HG03460 (cell line): Measurements from ENCODE around the gene SCAPER.
"Not testable (repeated sequence)": the region's sequence is repeated elsewhere in the genome, so short reads cannot be mapped to it uniquely, and the experiment has no call there.

Source experiments
- ATAC-seq: cut with Tn5 transposase; IDR thresholded peaks from one replicate; pipeline ENCODE4 v1.9.1; 2021; ENCODE audit not compliant: unreplicated experiment

SCAPER gene

DNA sequence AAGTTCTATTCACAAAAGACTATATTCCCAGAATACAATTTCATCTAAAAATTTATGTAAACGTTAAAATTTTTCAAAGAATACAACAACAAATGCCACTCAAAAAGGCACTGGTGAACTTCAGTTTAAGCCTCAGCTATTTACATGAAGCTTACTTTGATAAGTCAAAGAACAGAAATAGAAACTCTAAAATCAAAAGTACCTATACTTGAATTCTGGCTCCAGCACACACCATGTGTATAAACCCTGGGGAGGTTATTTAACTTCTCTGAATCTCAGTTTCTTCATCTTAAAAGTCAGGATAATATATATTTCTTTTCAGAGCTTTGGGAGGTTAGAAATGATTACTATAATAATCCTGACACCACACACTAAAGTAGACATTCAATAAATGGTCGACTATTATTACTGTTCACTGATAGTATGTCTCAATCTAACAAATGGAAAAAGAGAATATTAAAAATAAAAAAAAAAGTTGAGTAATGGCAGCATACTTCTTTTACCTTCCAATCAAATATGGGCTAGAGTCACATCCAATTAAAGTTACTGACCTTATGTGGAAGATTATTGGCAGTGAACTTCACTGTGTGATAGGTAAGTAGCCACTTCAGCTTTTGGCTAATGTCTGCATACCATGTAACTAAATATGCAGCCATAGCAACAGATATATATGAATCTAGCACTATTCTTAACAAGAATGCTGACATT, 320.1 kb downstream of the SCAPER start:
- ATAC-seq: no peak

DNA sequence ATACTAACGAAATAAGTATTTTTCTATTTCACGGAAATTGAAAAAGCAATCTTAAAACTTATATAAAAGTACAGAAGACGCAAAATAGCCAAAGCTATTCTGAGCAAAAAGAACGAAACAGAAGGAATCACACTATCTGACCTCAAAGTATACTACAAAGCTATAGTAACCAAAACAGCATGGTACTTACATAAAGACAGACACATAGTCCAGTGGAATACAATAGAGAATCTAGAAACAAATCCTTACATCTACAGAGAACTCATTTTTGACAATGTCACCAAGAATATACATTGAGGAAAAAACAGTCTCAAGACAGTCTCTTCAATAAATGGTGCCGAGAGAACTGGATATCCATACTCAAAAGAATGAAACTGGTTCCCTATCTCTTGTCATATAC, 322.6 kb downstream of the SCAPER start:
- no peak for ATAC-seq

DNA sequence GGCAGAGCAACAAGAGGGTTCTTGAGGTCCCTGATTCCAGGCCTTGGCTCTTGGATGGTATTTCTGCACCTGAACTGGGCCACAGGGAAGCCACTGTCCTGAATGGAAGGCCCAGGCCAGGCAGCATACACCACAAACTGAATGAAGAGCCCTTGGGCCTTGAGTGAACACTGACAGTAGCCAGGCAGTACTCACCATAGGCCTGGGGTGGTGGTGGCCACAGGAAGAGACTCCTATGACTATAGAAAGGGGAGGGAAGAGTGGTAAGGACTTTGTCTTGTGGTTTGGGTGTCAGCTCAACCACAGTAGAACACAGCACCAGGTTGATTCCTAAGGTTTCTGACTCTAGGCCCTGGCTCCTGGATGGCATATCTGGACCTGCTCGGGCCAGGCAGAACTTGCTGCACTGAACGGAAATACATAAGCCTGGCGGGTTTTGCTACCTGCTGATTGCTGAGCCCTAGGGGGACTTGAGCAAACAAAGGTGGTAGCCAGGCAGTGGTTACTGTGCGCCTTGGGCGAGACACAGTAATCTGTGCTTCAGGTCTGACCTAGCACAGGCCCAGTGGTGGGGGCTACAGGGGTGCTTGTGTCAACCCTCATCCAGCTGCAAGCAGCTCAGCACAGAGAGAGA, 327.1 kb downstream of the SCAPER start:
- no peak for ATAC-seq

DNA sequence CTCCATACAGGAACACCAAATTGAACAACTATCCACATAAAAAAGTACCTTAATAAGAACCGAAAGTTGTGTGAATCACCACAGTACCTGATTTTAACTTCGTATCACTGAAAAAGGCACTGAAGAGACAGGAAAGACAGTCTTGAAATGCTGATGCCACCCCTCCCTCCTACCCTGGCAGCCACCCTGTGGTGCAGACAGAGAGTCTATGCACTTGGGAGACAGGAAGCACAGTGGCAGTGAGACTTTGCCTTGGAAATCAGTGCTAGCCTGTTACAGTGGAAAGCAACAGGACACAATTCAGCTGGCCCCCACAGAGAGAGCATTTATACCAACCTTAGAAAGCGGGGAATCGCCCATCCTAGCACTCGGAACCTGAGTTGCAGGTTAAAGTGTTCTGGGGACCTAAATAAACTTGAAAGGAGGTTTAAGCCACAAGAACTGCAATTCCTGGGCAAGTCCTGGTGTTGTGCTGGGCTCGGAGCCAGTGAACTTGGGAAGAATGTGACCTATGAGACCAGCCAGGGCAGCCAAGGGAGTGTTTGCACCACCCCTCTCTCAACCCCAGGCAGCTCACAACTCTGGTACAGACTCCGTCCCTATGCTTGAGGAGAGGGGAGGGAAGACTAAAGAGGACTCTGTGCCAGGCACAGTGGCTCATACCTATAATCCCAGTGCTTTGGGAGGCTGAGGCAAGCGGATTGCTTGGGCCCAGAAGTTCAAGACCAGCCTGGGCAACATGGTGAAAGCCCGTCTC, 328.4 kb downstream of the SCAPER start:
- no peak for ATAC-seq

DNA sequence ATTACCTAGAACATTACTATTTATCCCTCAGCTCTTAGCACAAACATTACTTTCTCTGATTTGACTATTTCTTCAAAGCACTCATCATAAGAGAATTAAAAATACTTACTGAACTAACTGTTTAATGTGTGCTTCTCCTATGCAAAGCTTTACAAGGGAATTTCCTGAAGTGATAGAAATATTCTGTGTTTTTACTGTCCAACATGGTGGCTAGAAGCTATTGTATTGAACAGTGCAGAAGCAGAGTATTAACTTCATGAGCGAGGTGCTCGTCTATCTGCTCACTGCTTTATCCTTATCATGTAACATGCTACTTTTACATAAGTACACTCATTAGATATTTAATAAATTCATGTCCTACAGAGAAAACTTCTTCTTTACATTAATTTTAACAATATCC, 329.5 kb downstream of the SCAPER start:
- ATAC-seq: no peak

DNA sequence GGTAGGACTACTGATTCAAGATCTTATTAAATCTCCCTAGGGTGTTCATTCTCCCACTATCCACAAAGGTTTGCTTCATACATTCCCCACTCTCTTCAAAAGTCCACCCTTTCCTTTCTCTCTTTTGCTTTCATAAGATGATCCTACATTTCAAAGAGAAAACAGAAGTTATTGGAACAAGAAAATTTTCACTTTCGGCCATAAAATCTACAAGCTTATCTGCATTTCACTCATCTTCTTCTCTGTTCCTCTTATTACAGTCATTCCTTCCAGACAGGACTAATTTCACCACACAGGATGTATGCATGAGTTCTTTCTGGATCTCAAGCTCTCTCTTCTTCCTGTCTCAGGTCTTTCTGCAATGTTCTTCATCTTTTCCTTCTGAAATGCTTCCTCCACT, 329.9 kb downstream of the SCAPER start:
- peak; percentile 78 for ATAC-seq

DNA sequence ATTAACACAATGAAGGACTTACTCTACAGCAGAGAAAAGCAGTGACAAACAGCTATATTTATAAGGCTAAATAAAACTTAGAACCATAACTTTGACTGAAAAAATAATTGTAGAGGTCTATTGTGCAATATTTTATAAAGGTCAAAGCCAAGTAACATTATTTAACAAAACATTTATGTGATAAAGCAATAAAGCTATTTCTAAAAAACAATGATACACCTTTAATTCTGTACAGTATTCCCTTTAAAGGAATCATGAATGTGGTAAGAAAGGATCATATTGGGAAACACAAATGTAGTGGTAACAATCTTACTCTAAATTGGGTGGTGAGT, 332.2 kb downstream of the SCAPER start:
- ATAC-seq: no peak

DNA sequence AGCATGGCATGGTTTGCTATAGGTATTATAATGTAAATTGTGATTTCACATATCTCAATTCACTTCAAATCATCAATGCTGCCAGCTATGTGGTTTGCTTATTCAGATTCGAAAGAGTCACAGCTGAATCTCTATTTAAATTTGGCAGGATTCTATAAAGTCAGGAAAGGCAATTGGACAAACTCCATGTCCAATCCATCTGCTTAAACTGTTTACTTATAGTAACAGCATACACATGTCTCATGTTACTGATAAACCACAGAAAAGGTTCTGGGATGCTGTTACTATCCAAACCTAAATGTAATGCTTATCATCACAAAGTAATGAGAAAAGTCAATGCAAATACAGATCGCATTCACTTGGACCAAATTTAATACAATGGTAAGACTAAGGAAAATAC, 338.9 kb downstream of the SCAPER start:
- ATAC-seq: no peak

DNA sequence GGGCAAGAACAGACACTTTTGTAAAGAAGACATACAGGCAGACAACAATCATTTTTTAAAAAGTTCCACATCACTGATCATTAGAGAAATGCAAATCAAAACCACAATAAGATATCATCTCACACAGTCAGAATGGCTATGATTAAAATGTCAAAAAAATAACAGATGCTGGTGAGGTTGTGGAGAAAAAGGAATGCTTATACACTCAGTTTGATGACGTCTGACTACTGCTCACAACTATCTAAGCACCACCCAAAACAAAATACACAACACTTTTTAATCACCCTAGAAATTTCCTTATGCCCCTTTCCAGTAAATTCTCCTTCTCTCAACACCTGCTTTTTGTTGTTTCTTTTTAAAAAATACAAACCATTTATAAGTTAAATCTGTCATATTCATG, 339.8 kb downstream of the SCAPER start:
- ATAC-seq: no peak

DNA sequence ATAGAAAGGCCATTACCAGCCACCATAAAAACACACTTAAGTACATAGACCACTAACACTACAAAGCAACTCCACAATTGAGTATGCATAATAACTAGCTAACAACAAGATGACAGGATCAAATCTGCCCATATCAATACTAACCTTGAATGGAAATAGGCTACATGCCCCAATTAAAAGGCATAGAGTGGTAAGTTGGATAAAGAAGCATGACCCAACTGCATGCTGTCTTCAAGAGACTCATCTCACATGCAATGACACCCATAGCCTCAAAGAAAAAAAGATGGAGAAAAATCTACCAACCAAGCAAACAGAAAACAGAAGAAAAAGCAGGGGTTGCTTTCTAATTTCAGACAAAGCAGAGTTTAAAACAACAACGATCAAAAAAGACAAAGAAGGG, 349.9 kb downstream of the SCAPER start:
- ATAC-seq: no peak

DNA sequence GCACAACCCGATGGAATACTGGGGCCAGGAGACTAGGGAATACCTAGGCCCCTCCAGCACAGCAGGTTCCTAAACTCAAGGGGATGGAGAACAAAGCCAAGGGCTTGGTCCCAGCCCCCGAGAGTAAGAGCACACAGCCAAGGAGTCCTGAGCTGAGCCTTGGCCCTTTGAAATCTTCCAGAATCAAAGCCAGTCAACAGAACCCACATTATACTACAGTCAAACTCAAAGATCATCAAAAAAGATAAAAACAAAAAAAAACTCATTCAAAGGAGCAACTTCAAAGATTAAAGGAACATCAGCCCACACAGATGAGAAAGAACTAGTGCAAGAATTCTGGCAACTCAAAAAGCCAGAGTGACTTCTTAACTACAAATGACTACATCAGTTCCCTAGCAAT, 351.6 kb downstream of the SCAPER start:
- no peak for ATAC-seq

DNA sequence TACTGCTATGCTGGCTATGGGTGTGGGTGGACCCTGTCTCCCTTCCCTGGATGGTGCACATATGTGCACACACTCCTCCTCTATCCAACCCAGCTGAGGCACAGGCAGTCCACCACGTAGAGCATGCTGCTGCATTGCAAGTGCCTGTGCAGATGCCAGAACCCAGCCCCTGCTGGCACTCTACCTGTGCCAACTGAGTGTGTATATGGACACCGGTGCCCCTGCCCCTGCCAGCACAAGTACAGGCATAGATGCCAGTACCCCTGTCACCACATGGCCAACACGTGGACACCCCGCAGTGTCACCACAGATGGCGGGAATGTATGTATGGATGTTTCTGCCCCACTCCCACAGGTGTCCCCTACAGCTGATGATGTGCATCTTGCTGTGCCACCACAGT, 352.0 kb downstream of the SCAPER start:
- ATAC-seq: no peak

DNA sequence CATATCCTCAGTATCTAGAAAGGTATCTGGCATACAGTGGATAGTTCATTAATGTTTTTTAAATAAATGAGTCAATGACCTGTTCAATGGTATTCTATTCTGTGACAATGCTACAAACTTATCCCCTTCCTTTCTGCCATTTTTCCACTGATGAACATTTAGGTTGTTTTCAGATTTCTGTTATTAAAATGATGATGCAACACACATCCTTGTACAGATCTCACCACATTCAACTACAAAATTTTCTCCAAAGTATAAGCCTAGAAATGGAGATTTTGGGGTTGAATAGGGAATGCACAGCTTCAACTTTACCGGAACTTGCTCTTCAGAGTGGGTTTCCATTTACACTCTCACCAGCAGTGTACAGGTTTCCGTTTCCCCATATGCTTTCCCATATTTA, 358.3 kb downstream of the SCAPER start:
- ATAC-seq: no peak

DNA sequence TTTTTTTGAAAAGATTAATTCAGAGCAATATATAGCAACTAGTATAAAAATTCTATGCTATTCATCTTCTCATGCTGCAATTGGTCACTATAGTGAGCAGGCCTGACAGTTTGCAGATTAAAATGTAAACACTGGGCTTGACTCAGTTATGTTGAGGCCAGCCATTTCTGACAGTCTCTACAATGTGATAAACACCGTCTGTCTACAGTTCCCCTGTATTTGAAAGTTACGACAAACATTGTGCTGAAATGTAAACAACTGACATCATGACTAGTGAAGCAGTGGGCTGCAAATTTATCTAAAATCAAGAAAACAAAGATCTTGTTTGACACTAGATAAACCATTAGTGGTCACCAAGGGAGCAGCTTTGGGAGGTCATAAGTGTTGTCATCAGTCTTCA, 371.1 kb downstream of the SCAPER start:
- ATAC-seq: no peak

DNA sequence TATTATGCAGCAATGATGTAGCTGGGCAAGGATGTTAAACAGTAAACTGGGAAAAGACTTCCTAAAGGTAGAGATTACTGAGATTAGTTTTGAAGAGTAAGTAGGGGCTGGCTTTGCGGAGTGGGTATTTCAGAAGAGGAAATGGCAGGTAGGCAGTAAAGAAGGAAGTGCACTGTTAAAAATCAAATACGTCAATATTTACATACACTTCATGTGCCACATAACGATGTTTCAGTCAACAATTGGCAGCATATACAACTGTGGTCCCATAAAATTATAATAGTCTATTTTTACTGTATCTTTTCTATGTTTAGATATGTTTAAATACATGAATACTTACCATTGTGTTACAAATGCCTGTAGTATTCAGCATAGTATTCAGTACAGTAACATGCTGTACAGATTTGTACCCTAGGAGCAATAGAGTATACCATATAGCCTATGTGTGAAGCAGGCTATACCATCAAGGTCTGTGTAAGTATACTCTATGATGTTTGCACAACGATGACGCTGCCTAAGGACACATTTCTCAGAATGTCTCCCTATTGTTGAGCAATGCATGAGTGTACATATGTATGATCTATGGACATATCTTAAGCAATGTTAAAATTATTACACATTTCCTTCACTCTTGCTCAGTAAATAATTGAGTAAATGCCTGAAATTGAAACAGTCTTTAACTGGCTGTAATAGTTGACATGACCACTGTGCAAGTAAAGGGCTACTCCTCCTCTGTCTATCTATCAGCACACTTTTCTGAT, 371.9 kb downstream of the SCAPER start:
- no peak for ATAC-seq

DNA sequence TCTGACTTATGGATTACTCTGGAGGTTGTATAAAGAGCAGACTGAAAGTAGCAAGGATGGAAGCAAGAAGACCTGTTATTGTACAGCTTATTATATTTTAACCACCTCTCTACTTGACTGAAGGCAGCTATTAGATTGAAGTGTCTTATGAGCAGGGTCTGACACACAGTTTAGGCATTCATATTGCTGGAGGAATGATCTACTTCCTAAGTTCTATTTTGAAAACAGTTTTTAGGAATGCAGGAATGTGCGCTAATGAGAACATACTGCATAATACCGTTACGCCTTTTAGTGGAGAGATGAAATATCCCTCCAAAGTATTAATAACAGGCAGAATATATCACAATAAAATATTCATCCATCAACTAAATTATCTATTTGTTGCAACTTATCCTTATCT, 375.2 kb downstream of the SCAPER start:
- no peak for ATAC-seq

DNA sequence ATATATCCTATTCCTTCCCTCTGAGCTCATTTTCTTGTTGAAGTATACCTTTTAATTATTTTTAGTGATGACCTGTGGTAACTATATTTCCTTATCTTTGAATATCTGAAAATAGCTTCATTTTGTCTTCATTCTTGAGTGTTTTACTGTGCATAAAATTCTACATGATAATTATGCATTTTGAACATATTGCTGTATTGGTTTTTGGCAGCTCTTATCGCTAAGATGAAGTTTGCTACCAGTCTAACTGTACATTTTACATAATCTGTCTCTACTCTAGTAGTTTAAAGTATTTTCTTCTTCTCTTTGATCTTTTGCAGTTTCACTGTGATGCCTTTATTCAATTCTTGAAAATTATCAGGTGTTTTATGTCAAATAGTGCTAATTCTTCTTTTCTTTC, 379.0 kb downstream of the SCAPER start:
- no peak for ATAC-seq

DNA sequence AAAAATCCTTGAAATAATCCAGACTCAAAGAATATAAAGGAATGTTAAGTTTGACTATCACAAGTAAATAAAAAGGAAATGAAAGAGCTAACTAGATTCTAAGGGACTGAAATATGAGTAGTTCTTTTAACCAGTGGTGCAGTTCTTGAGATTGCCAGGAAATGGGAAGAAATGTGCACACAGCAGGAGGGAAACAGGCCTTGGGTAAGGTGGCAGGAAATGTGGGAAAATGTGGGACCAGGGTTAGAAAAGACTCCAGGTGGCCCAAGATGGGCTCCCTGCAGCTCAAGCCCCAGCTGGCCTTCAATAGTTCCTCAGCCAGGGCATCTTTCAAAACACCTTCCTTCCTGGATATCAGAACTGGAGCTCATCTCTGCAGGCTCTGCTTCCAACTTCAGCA, 387.2 kb downstream of the SCAPER start:
- no peak for ATAC-seq

DNA sequence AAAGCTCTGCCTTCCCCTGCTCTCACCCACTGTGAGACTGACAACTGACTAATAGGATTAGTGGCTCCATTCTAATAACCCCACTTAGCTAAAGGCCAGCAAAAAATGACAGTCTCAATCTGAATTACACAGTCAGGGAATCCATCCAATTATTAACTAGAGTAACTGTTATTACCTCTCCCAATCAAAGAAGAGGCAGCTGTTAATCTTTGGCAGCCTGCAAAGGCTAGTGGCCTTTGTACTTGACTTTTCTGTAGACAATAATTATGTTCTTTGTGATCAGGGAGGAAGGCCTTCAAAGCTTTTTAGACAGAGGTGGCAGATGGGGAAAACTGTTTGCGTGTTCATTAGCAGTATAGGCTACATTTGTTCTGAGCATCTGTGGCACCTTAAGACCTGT, 390.9 kb downstream of the SCAPER start:
- ATAC-seq: no peak

DNA sequence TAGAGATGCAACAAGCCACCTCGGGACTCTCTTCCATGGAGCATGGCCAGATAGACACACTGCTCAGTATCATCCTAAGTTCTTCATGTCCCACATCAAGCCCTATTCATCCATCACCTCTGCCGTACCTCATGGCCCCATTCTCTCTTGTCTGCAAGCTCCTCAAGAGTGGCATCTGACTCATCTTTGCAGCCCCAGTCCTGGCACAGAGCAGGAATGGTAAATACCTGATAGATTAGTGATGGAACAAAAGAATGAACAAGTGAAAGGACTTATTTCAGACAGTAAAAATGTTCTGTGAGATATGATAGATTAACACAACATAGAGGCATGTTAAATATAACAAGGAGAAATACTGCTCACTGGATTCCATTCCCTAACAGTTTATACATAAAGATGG, 392.2 kb downstream of the SCAPER start:
- no peak for ATAC-seq

DNA sequence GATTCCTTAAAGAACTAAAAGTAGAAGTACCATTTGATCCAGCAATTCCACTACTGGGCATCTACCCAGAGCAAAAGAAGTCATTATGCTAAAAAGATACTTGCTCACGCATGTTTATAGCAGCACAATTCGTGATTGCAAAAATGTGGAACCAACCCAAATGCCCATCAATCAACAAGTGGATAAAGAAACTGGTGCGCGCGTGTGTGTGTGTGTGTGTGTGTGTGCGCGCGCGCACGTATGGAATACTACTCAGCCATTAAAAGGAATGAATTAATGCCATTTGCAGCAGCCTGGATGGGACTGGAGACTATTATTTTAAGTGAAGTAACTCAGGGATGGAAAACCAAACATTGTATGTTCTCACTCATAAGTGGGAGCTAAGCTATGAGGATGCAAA, 394.5 kb downstream of the SCAPER start:
- ATAC-seq: not testable (repeated sequence)

DNA sequence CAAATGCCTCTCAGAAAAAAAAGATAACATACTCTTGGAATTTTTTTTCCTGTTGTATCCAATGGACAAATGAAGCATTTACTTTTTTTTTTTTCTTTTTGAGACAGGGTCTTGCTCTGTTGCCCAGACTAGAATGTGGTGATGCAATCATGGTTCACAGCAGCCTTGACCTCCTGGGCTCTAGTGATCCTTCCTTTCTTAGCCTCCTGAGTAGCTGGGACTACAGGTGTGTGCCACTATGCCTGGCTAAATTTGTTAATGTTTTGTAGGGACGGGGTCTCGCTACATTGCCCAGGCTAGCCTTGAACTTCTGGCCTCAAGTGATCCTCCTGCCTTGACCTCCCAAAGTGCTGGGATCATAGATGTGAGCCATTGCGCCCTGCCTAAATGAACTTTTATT, 401.3 kb downstream of the SCAPER start:
- ATAC-seq: no peak
